HG02938 (cell line): ENCODE results near the gene HSPA4.
"Not testable (repeated sequence)": the region's sequence is repeated elsewhere in the genome, so short reads cannot be mapped to it uniquely, and the experiment has no call there.

Experiments
- ATAC-seq: cut with Tn5 transposase; IDR thresholded peaks from one replicate; pipeline ENCODE4 v1.9.1; 2021; ENCODE audit warnings: mild to moderate bottlenecking, moderate library complexity; ENCODE audit not compliant: unreplicated experiment

The HSPA4 gene

DNA sequence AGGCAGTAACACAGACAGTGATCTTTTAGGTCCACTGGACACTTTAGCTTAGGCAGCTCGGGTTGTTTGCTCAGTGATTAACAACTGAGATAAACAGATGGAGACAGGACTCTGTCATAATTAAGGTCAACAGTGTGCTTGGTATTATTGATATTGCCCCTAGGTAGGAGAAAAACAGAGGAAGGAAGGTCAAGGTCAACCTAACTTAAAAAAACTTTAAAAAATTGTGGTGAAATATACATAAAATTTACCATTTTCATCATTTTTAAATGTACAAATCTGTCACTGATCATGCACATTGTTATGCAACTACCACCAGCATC is 2.1 kb upstream of the HSPA4 start:
- no peak for ATAC-seq

DNA sequence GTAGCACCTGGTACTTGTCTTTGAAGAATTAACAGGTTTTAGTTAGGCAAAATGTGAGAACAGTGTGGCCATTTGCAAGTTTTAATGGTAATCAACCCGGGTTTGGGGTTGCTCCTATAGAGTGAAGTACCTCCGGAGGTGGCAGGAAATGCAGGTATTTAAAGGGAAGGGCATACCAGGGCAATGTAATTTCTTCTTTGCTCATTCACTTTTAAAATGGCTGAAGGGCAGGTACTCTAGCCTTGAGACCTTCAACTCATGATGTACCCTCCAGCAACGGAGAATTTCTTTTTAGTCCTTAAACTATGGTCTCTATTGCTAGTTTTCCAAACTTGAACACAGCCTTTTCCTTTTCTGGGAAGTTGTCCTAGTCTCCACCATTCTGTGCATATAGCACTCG is 1.3 kb upstream of the HSPA4 start:
- no peak for ATAC-seq

DNA sequence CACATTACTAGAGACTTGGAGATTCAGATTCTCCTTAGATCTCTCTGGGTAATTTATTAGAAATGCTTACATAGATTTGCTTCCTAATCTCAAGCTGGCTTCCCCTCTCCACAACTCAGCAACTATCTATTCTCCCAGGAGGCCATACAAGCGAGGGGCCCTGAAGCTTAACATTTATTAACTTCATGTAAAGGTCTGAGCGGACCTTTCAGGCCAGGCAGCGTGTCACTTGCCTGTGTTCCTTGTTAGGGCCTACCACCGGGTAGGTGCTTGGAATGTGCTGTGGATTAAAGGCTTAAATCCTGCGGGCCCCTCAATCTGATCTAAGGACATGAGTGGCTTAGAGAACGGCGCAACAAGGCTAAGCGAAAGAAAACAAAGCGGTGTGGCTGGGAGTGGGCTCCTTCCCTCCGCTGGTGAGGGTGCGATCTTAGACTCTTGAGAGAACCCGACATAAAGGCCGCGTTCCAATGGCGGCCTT is 712 bp upstream of the HSPA4 start:
- no peak for ATAC-seq

DNA sequence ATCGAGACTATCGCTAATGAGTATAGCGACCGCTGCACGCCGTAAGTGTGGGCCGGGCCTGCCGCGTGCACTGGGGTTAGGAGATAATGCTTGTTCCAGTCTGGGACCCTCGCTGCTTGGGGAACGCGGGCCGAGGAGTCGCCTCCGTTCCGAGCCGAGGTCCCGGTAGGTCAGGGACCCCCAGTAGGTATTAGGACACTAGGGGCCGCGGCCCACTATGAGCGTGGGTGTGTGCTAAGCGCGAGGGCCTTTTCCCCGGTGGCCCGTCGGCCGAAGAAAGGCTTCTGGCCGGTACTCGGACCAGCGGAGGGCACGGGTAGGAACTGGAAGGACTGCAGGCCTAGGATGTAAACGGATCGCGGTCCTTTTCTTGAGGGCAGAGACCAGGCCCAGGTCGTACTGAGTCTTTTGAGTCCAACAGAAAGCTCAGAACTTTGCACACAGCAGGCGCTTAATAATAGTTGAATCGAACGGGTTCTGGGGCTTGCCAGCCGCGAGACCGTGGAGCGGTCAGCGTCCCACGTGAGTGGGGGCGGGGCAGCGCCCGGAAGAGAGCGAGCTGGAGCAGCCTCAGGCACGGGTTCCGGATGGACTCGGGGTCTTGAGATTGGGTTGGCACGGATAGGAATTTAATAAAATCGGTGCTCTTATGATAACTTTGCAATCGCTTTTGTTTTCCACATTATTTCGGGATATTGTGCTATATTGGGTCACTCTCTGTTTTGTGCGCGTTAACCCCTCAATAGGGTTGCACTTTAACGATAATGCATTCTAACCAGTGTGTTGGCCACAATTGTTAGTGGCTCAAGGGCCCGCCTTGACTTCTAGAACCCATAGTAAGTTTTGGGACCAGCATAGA is 733 bp downstream of the HSPA4 start:
- ATAC-seq: peak; percentile 28

DNA sequence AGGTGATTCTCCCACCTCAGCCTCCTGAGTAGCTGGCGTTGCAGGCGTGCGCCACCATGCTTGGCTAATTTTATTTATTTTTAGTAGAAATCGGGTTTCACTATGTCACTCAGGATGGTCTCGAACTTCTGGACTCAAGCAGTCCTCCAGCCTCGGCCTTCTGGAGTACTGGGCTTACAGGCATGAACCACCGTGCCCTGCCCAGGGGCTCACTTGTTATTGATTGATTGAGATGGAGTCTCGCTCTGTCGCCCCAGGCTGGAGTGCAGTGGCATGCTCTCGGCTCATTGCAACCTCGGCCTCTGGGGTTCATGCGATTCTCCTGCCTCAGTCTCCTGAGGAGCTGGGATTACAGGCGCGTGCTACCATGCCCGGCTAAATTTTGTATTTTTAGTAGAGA is 1.6 kb downstream of the HSPA4 start:
- ATAC-seq: no peak

DNA sequence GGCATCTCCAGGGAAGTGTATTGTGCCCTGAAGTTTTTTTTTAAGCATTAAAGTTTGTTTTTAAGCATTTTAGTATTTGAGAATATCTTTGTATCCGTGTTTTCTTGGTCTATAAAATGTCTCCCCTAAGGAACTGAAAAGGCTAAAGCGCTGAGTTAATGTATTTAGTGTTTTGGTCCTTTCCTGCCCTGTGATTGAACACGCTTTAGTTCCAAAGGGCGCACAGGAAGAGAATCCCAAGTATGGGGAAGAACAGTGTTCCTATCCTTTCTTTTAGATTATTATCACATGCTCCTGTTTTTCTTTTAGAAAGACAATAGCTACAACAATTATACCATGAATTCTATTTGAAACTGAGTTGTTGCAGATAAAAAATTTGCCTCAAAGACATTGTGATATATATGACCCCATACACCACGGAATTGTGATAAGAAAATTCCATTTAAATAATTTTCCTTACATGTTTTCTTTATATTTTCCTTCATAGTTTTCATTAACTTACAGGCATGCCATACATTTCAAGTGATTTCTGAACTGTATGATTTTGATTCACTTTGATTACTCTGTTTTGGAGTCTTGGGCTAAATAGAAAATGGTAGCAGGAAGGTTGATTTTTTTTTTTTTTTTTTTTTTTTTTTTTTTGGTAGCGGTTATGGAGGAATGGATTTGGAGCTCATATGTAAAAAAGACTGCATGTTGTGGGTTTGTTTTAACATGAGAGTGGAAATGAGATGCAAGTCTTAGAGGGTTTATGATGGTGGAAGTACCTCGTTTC is 3.1 kb downstream of the HSPA4 start:
- no peak for ATAC-seq

DNA sequence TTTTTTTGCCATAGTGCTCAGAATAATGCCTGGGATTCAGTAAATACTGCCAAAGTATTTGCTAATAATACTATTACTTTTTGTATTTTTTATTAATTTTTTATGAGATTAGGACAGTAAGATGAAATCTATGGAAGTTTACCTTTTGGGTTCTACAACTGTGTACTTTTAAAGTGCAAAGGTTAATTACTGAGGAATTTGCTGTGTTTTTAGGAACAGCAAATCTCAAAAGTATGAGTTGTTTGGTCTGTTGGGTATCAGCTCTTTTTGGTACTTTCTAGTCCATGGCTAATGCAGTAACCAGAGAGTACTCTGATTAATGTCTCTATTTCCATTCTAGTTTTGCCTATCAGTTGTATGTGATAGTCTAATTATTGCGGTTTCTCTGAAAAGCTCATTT is 5.1 kb downstream of the HSPA4 start:
- no peak for ATAC-seq

DNA sequence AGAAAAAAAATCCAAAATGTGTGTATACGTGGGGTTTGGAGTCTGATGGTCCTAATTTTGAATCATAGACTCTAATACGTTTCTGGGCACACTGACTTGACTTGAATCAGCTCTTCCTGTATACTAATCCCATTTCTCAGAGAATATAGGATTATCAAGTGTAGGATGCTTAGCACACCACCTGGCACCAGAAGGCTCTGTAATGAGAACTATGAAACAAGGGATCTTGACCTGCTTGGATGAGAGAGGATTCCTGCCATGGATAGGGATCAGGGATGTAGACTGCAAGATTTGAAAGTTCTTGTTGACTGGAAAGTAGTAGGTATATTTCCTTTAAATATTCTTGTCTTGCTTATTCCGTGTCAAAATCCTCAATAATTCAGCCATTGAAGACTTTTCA is 7.8 kb downstream of the HSPA4 start:
- no peak for ATAC-seq

DNA sequence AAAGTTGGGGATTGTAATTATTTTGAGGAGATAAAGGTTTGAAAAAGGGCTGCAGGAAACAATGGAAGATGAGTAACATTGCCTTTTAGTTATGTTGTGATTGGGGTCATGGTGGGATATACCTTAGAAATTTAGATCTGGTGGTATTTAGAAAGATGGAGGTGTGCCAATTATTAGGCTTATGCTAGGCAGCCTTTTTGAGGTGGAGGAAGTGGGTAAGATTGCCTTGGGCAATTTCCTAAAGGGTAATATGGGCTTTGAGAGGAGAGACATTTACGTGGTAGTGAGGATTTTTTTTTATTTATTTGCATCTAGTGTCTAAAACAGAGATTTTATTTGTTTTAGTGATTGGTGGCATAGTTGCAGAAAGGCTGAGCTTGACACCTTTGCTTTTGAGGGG is 10.5 kb downstream of the HSPA4 start:
- no peak for ATAC-seq

DNA sequence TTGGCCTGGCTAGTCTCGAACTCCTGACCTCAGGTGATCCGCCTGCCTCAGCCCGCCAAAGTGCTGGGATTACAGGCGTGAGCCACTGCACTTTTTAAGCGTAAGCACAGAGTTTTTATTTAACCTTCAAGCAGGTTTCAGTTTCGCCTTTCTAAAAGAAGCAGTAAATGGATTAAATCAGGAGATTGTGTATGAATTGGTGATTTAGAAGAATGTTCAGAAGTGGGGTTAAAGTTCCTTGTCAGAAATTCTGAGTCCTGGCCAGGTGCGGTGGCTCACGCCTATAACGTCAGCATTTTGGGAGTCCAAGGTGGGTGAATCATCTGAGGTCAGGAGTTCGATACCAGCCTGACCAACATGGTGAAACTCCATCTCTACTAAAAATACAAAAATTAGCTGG is 12.2 kb downstream of the HSPA4 start:
- ATAC-seq: no peak

DNA sequence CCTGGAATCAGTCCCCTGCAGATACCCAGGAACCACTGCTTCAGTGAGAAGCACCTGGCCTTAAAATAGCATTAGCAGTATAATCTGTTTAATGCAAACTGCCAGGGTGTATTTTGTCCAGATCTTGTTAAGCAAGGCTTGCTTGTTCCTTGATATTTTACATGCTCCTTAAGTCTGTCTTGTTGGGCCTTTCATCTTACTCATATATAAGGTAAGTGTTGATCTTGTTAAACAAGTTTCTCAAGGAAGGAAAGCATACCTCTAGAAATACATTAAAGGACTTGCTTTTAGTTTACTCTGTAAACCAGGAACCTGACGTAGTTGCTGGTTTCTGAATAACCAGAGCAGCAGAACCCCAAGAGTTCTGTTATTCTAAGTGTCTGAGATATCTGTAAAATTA is 13.7 kb downstream of the HSPA4 start:
- no peak for ATAC-seq

DNA sequence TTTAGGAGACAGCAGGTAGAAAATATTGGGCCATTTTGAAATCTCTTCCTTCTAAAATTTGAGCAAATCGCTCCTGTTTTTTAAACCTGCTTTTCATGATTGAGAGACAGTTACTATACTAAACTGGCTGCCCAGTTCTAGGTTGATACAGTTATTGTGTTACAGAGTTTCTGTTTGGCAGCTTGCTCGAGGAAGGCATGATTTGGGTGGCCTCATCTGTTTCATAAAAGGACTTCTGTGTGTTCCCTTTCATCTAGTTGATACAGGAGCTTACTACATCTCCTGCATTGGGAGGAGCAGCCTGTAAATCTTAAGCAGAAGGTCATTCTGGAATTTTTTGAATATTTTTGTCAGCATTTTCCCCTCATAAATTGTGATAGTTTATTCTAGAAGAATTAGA is 14.2 kb downstream of the HSPA4 start:
- no peak for ATAC-seq

DNA sequence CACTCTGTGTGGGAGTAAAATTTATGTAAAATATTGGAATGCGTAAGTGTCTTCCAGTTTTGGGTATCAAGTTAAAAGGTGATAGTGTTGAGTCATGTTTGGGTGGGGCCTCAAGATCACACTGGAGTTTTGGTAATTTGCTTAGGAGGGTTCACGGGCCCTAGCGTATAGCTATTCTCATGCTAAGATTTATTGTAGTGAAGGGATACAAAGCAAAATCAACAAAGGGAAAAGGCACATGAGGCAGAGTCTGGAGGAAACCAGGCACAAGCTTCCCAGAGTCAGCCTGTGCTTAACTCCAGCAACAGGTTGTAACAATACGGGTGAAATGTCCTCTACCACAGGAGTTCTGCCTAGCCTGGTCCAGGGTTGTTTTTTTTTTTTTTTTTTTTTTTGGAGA is 20.2 kb downstream of the HSPA4 start:
- ATAC-seq: no peak

DNA sequence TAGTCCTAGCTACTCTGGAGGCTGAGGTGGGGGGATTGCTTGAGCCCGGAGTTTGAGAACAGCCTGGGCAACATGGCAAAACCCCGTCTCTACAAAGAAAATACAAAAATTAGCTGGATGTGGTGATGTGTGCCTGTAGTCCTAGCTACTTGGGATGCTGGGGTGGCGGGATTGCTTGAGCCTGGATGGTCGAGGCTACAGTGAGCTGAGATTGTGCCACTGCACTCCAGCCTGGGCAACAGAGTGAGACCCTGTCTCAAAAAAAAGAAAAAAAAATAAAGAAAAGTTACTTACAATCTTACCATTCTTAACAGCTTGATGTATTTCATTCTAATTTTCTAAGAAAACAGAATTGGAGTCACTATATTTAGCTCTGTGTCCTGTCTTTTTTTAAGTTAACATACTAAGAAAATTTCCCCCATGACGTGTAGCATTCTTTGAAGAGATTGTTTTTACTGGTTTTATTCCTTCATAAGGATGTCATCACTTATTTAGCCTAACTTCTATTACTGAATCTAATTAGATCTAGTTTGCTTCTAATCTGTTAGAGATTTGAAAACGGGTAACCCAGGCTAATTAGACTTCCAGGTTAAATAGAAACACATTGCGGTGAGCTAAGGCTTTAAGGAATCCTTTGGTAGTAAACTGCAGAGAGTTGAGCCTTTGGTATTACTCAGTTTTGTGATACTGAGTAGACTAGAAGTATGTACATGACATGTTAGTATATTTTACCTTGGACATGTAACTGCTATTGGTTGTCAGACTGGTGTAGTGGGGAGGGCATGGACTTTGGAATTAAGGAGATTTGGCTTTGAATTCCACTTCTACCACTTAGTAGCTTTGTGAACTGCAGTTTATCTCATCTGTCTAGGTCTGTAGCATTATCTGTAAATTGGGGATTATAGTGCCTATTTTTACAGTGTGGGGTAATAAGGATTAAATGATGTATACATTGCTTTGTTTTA is 24.0 kb downstream of the HSPA4 start:
- no peak for ATAC-seq

DNA sequence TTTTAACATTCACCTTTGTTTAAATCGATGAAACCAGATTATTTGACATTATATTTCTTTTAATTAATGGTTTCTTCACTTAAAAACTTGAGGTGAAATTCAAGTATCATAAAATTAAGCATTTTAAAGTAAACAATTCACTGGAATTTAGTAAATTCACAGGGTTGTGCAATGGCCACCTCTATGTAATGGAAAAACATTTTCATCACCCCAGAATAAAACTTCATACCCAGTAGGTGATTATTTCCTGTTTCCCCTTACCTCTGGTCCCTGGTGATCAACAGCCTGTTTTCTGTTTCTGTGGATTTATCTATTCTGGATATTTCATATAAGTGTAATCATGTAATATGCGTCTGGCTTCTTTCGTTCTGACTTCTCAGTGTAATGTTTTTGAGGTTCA is 27.2 kb downstream of the HSPA4 start:
- no peak for ATAC-seq

DNA sequence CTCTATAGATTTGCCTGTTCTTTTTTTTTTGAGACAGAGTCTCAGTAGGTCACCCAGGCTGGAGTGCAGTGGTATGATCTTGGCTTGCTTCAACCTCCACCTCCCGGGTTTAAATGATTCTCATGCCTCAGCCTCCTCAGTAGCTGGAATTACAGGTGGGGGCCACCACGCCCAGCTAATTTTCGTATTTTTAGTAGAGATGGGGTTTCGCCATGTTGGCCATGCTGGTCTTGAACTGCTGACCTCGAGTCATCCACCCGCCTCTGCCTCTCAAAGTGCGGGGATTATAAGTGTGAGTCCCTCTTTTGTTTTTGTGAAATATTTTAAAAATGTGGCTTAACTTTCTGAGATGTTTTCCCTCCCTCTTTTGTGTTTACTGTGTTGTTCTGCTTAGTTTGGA is 29.2 kb downstream of the HSPA4 start:
- no peak for ATAC-seq

DNA sequence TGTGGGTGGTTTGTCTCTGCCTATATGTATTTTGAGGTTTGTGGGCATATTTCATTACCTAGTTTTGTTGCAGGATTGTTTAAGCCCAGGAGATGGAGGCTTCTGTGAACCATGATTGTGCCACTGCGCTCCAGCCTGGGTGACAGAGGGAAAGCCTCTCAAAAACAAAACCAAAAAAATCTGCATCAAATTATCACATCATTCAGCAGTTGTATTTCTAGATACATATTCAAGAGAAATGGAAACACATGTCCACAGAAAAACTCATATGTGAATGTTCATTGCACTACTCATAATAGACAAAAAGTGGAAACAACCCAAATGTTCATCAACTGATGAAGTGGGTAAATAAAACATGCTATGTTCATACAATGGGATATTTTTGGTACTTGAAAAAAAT is 29.9 kb downstream of the HSPA4 start:
- no peak for ATAC-seq

DNA sequence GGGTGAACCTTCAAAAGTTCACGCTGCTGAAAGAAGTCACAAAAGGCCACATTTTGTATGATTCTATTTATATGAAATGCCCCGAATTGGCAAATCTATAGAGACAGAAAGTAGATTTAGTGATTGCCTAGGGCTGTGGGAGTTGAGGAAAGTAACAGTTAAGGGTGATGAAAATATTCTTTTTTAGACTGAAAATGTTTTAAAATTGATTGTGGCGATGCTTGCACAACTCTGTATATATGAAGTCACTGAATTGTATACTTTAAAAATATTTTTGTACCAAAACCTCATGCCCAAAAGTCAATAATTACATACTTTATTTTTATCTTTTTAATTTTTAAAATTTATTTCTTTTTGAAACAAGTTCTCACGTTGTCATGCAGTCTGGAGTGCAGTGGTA is 30.3 kb downstream of the HSPA4 start:
- ATAC-seq: no peak

DNA sequence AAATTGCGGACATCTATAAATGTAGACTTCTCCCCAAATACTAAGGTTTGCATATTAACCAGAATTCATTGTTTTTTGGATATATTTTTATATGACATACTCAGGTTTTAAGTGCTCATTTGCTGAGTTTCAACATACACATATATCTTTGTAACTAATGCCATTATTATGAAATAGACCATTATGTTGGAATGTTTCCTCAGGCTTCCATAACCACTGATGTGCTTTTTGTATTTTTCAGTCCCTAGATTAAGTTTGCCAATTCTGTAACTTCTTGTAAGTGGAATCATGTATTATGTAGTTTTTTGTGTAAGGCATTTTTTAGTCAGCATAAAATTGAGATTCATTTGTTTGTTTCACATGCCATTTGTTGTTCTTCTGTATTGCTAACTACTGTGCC is 32.1 kb downstream of the HSPA4 start:
- no peak for ATAC-seq

DNA sequence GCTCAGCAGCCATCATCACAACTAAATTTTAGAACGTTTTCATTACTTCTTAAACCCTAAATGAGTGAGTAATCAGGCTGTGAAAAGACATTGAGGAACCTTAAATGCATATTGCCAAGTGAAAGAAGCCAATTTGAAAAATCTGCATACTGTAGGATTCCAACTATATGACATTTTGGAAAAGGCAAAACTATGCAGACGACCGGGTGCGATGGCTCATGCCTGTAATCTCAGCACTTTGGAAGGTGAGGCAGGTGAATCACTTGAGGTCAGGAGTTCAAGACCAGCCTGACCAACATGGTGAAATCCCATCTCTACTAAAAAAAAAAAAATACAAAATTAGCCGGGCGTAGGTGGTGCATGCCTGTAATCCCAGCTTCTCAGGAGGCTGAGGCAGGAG is 33.4 kb downstream of the HSPA4 start:
- ATAC-seq: not testable (repeated sequence)

DNA sequence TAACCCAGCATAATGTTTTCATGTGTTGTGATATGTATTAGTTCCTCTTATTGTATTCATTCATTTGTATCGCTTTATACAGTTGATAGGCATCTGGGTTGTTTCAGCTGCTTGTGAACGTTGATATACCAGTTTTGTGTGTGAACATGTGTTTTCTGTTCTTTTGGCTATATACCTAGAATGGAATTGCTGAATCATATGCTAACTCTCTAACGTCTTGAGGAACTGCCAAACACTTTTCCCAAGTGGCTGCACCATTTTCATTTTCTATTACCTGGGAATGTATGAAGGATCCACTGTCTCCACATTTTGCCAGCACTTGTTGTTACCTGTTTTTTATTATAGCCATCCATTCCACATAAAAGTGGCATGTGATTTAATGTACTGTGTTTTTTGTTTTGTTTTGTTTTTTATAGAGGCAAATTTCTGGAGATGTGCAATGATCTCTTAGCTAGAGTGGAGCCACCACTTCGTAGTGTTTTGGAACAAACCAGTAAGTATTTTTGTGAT is 34.6 kb downstream of the HSPA4 start:
- ATAC-seq: no peak
